GM23338 (cell line): ENCODE results near the gene MAN2A2. TPM values are rescaled to one million over a fixed set of nuclear protein-coding genes. Genes with fewer than 3 reads are reported as not detected.

ENCODE experiments used
- ATAC-seq: fragments of 200-7000 bp; cut with Tn5 transposase; 3 replicates; pipeline ENCODE4 v1.9.1; 2020
- DNase-seq: peaks from one replicate; pipeline ENCODE4 v3.0.0-alpha.2; 2015; ENCODE audit warnings: low spot score
- H2AFZ ChIP-seq: fragments of 200-600 bp; sonication (generic); 2 replicates; pipeline ENCODE4 v1.8.0; 2016; ENCODE audit warnings: antibody characterized with exemption, mild to moderate bottlenecking, moderate library complexity
- H3F3A ChIP-seq: fragments of 200-600 bp; sonication (generic); replicated peaks from 2 replicates; pipeline ENCODE4 v1.8.0; 2017; ENCODE audit warnings: antibody characterized with exemption, mixed run types, low read depth
- H3K27ac ChIP-seq: fragments of 200-600 bp; sonication (generic); 2 replicates; pipeline ENCODE4 v1.6.1; 2016; ENCODE audit warnings: low read depth
- H3K27me3 ChIP-seq: fragments of 200-600 bp; sonication (generic); 2 replicates; pipeline ENCODE4 v1.8.0; 2016; ENCODE audit warnings: mild to moderate bottlenecking, mixed run types, moderate library complexity; ENCODE audit not compliant: insufficient read depth
- H3K36me3 ChIP-seq: fragments of 200-600 bp; sonication (generic); 2 replicates; pipeline ENCODE4 v1.8.0; 2016; ENCODE audit warnings: mild to moderate bottlenecking; ENCODE audit not compliant: insufficient read depth
- H3K4me1 ChIP-seq: fragments of 200-600 bp; sonication (generic); 2 replicates; pipeline ENCODE4 v1.8.0; 2016; ENCODE audit warnings: mild to moderate bottlenecking, moderate library complexity; ENCODE audit not compliant: insufficient read depth
- H3K4me2 ChIP-seq: fragments of 200-600 bp; sonication (generic); 2 replicates; pipeline ENCODE4 v1.7.1; 2017; ENCODE audit warnings: mixed run types
- H3K4me3 ChIP-seq: fragments of 200-600 bp; sonication (generic); 2 replicates; pipeline ENCODE4 v1.6.1; 2016; ENCODE audit warnings: mixed run types
- H3K79me2 ChIP-seq: fragments of 200-600 bp; sonication (generic); replicated peaks from 2 replicates; pipeline ENCODE4 v1.8.0; 2017; ENCODE audit warnings: mild to moderate bottlenecking; ENCODE audit not compliant: insufficient read depth
- H3K9me2 ChIP-seq: fragments of 200-600 bp; sonication (generic); 2 replicates; pipeline ENCODE4 v1.8.0; 2017; ENCODE audit not compliant: insufficient read depth
- H4K20me1 ChIP-seq: fragments of 200-600 bp; sonication (generic); replicated peaks from 2 replicates; pipeline ENCODE4 v1.8.0; 2017; ENCODE audit warnings: mild to moderate bottlenecking; ENCODE audit not compliant: insufficient read depth
- H3K27ac Mint-ChIP-seq: 2 replicates; pipeline ENCODE4 v1.8.0; 2020; ENCODE audit warnings: inconsistent platforms, mild to moderate bottlenecking, moderate library complexity, mixed read lengths
- H3K27me3 Mint-ChIP-seq: 3 replicates; pipeline ENCODE4 v1.8.0; 2022; ENCODE audit warnings: low read depth, mild to moderate bottlenecking, moderate library complexity, mixed read lengths, inconsistent platforms; ENCODE audit not compliant: insufficient read depth, poor library complexity
- H3K36me3 Mint-ChIP-seq: 3 replicates; pipeline ENCODE4 v1.8.0; 2021; ENCODE audit warnings: low read depth, mild to moderate bottlenecking, inconsistent platforms, moderate library complexity, mixed read lengths
- H3K4me1 Mint-ChIP-seq: 3 replicates; pipeline ENCODE4 v1.8.0; 2020; ENCODE audit warnings: mild to moderate bottlenecking, inconsistent platforms, mixed read lengths
- H3K4me3 Mint-ChIP-seq: 3 replicates; pipeline ENCODE4 v1.8.0; 2021; ENCODE audit warnings: moderate library complexity, mild to moderate bottlenecking, inconsistent platforms, mixed read lengths
- H3K9me3 Mint-ChIP-seq: 3 replicates; pipeline ENCODE4 v1.8.0; 2020; ENCODE audit warnings: moderate library complexity, mild to moderate bottlenecking, inconsistent platforms, mixed read lengths
- EZH2phosphoT487 ChIP-seq: fragments of 200-600 bp; sonication (generic); IDR thresholded peaks from one replicate; pipeline ENCODE4 v1.8.1; 2018; ENCODE audit warnings: antibody characterized with exemption; ENCODE audit not compliant: unreplicated experiment
- STAT1 ChIP-seq: IDR thresholded peaks from one replicate; pipeline ENCODE4 v1.6.1; 2016; ENCODE audit warnings: antibody characterized with exemption; ENCODE audit not compliant: unreplicated experiment
- ZNF331 ChIP-seq: fragments of 250-450 bp; sonication (Bioruptor Pico); IDR thresholded peaks from 2 replicates; pipeline ENCODE4 v1.5.0; 2020; ENCODE audit warnings: low read depth, mild to moderate bottlenecking, moderate library complexity
- ZNF462 ChIP-seq: fragments of 250-450 bp; sonication (Bioruptor Pico); IDR thresholded peaks from 2 replicates; pipeline ENCODE4 v1.5.0; 2020; ENCODE audit warnings: mild to moderate bottlenecking, moderate library complexity
- polyA plus RNA-seq: library from polyadenylated mRNA; unstranded; fragments of >200 nt; fragmentation: Nextera tagmentation; extraction: Ambion mirVana; gene quantifications from 2 replicates; pipeline ENCODE4 v1.2.1, GENCODE V29; 2016
- total RNA-seq: library from RNA; depleted of rRNA; stranded (reverse); fragments of >200 nt; shearing (Covaris generic); gene quantifications from 2 replicates; pipeline ENCODE4 v1.2.3, GENCODE V29; 2014

MAN2A2 gene
- total and polyA plus RNA-seq, 2 experiments from 2014 or later: 8.2 to 17.1 TPM

GRCh38 chr15:90857883-90858443, 45.1 kb upstream of the MAN2A2 start:
- Histone ChIP-seq H2AFZ (no peak overlapping the region), H3K4me2 (no peak overlapping the region), H3K9me2 (no peaks in the 10 kb centered on the region), H3K36me3 (no peaks in the 10 kb centered on the region), H4K20me1 (no peaks in the 10 kb centered on the region), H3F3A (no peaks in the 10 kb centered on the region), H3K79me2 (no peaks in the 10 kb centered on the region), H3K27me3 (no peaks in the 10 kb centered on the region), H3K4me1 (peaks cover 8% of the 10 kb centered on the region), H3K27ac (no peak overlapping the region), H3K4me3 (no peak overlapping the region)
- Mint-ChIP-seq H3K9me3 (no peaks in the 10 kb centered on the region), H3K27me3 (peaks cover 12% of the 10 kb centered on the region), H3K4me3 (no peak overlapping the region), H3K36me3 (no peaks in the 10 kb centered on the region), H3K27ac (no peak overlapping the region), H3K4me1 (peaks cover 9% of the 10 kb centered on the region)
- TF ChIP-seq STAT1 (no peak), ZNF331 (CRISPR knock-in tag) (no peak), ZNF462 (CRISPR knock-in tag) (no peak), EZH2phosphoT487 (no peak)
- no peak for DNase-seq
- no peak for ATAC-seq
